Spleen (tissue), 7 donors: ENCODE results near the gene C16orf87.
"Not testable (repeated sequence)": the region's sequence is repeated elsewhere in the genome, so short reads cannot be mapped to it uniquely, and the experiment has no call there.

Source experiments
- POLR2A ChIP-seq, 3 donors: fragments of 450-650 bp; IDR thresholded peaks; one replicate each; pipeline ENCODE4 v1.5.1; 2017; ENCODE audit warnings: antibody characterized with exemption in 3 of 3, mild to moderate bottlenecking in 1 of 3
- POLR2AphosphoS5 ChIP-seq, 3 donors: sonication (generic); formaldehyde crosslinking; IDR thresholded peaks; one replicate each; pipeline ENCODE4 v1.5.1; 2017; ENCODE audit warnings: antibody characterized with exemption in 3 of 3
- TF ChIP-seq, protein P1 (sequence below), 11 experiments: fragments of 200-600 bp in 7 of 11; fragments of 450-650 bp in 4 of 11; sonication (generic) in 4 of 11; IDR thresholded peaks in 8 of 11; conservative IDR thresholded peaks in 3 of 11; 1 replicate in 7 of 11; 2 replicates in 4 of 11; pipeline versions ENCODE4 v1.4.0 to v1.8.0; 2016 to 2021; ENCODE audit warnings: antibody characterized with exemption in 11 of 11, inconsistent platforms in 4 of 11, mild to moderate bottlenecking in 1 of 11
- donor health status: DM: no; HTN: no; CAD: no; lungs with moderate emphysema.
- donor health status: DM: no; HTN: no; CAD: no.
- donor health status: DM: no; HTN: no; CAD: no.

- TF ChIP-seq, protein P1, sequence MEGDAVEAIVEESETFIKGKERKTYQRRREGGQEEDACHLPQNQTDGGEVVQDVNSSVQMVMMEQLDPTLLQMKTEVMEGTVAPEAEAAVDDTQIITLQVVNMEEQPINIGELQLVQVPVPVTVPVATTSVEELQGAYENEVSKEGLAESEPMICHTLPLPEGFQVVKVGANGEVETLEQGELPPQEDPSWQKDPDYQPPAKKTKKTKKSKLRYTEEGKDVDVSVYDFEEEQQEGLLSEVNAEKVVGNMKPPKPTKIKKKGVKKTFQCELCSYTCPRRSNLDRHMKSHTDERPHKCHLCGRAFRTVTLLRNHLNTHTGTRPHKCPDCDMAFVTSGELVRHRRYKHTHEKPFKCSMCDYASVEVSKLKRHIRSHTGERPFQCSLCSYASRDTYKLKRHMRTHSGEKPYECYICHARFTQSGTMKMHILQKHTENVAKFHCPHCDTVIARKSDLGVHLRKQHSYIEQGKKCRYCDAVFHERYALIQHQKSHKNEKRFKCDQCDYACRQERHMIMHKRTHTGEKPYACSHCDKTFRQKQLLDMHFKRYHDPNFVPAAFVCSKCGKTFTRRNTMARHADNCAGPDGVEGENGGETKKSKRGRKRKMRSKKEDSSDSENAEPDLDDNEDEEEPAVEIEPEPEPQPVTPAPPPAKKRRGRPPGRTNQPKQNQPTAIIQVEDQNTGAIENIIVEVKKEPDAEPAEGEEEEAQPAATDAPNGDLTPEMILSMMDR (IDR thresholded peaks at IDR 0.05 in 8 of 11, conservative IDR thresholded peaks at IDR 0.05 in 3 of 11): not testable (repeated sequence)
- TF ChIP-seq POLR2AphosphoS5, POLR2A (IDR thresholded peaks at IDR 0.05): not testable (repeated sequence)
Observed at GRCh38 chr16:46784569-46784968, 46.4 kb downstream of the C16orf87 start.
